Lower leg skin (tissue), 4 donors: ENCODE data around the gene MAB21L3. TPM values are rescaled to one million over a fixed set of nuclear protein-coding genes. Genes with fewer than 3 reads are reported as not detected.

Experiments
- DNase-seq, 2 donors: peaks; one replicate each; pipeline ENCODE4 v3.0.0-alpha.2; 2019; ENCODE audit warnings: low spot score in 2 of 2
- H3K4me3 ChIP-seq: fragments of 200-600 bp; sonication (generic); 2 replicates; pipeline ENCODE4 v1.5.1; 2017; ENCODE audit warnings: mild to moderate bottlenecking, low read depth; ENCODE audit not compliant: poor library complexity, severe bottlenecking
- POLR2A ChIP-seq, 2 donors: fragments of 450-650 bp; IDR thresholded peaks; one replicate each; pipeline ENCODE4 v1.6.1; 2016 to 2017; ENCODE audit warnings: antibody characterized with exemption in 2 of 2, mild to moderate bottlenecking in 1 of 2, moderate library complexity in 1 of 2
- WGBS, 2 donors: methylation state at CpG; one replicate each; pipeline ENCODE4 v1.1.5; 2018; 5-methylcytosine and 5-hydroxymethylcytosine counted together
- intact Hi-C: fragments of 100-400 bp; cut with DNase I; formaldehyde crosslinking; loops from one replicate; pipeline ENCODE4 v1.15.0; 2023; ENCODE audit warnings: low total_unique reads
- total RNA-seq, 4 donors: library from RNA; depleted of rRNA; stranded (reverse); fragments of >200 nt; gene quantifications; one replicate each; pipeline ENCODE4 v1.1.0, GENCODE V29; 2016
- TF ChIP-seq, protein P1 (sequence below), 3 donors: fragments of 450-650 bp; IDR thresholded peaks; one replicate each; pipeline ENCODE4 v1.5.1; 2016; ENCODE audit warnings: antibody characterized with exemption in 3 of 3, mild to moderate bottlenecking in 3 of 3, moderate library complexity in 2 of 3

MAB21L3 gene
- total RNA-seq, 4 donors from 2014 or later, result 17.7 to 27.1 (median 23.4) TPM

- DNase-seq, result no peak
- no peak for TF ChIP-seq POLR2A (IDR thresholded peaks at IDR 0.05)
- TF ChIP-seq, protein P1, sequence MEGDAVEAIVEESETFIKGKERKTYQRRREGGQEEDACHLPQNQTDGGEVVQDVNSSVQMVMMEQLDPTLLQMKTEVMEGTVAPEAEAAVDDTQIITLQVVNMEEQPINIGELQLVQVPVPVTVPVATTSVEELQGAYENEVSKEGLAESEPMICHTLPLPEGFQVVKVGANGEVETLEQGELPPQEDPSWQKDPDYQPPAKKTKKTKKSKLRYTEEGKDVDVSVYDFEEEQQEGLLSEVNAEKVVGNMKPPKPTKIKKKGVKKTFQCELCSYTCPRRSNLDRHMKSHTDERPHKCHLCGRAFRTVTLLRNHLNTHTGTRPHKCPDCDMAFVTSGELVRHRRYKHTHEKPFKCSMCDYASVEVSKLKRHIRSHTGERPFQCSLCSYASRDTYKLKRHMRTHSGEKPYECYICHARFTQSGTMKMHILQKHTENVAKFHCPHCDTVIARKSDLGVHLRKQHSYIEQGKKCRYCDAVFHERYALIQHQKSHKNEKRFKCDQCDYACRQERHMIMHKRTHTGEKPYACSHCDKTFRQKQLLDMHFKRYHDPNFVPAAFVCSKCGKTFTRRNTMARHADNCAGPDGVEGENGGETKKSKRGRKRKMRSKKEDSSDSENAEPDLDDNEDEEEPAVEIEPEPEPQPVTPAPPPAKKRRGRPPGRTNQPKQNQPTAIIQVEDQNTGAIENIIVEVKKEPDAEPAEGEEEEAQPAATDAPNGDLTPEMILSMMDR (IDR thresholded peaks at IDR 0.05), result no peak
- WGBS, 2 donors, result 58 to 59% methylated on average over 9 of the region's 9 CpGs
- H3K4me3 ChIP-seq, result no peak overlapping the region
- intact Hi-C loops, result no loop called here
These were observed 20.8 kb downstream of the MAB21L3 start for GRCh38 chr1:116131866-116132605.

DNA sequence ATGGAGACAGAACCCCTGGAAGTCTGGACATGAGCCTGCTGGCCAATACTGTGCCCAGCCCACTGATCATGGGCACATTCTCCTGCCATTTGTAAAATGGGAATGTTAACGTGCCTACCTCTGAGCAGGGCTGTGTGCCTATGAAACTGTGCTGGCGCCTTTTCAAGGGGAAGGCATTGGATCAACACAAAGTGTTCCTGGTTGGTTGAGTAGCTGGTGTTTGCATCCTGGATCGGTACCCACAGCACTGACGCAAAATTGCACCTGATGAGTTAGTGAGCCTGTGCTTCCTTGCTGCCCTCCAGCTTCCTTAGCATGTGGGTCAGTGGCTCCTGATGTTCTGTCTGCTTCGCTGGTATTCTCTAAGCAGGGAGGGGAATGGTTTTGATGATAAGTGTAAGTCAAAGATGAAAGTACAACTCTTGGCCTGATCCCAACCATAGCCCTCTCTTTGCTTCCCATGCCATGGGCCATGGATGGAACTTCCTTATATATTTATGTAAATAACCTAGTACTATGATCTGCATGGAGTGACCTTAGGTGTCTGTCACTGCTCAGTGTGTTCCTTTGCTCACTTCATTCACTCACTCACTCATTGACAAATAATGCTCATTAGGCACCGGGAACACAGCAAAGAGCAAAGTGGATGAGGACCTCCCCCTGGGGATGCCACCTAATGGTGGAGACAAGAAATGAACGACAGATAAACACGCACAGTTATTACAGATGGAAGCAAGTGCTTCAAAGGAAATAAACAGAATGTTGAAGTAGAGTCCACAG is 22.7 kb downstream of the MAB21L3 start:
- H3K4me3 ChIP-seq, result no peak overlapping the region
- no peak for DNase-seq
- 76 to 80% methylated on average over 8 of the region's 8 CpGs for WGBS, 2 donors
- TF ChIP-seq POLR2A (IDR thresholded peaks at IDR 0.05), result no peak
- TF ChIP-seq, protein P1 (IDR thresholded peaks at IDR 0.05), result no peak
- intact Hi-C loops, result no loop called here

DNA sequence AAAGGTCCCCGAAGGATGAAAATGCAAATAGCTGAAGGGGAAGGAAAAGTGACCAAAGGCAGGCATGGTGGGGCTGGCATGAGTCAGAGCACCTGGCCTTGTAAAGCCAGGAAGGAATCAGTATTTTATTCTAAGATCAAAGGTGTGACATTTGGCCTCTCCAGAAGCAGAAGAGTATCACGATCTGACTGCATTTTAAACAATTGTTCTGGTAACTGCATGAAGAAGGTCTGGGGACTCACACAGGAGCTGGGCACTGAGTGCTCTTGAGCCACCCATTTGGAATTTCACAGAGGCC is 23.2 kb downstream of the MAB21L3 start:
- WGBS, 2 donors, result 60 to 66% methylated on average over 2 of the region's 2 CpGs

GRCh38 chr1:116138277-116138792 is 27.1 kb downstream of the MAB21L3 start:
- TF ChIP-seq POLR2A (IDR thresholded peaks at IDR 0.05), result no peak
- TF ChIP-seq, protein P1 (IDR thresholded peaks at IDR 0.05), result no peak
- no peak overlapping the region for H3K4me3 ChIP-seq
- no peak for DNase-seq
- 93 to 94% methylated on average over 8 of the region's 8 CpGs for WGBS, 2 donors
- intact Hi-C loops, result loop anchor here (2.0 kb wide), 1 partner anchor 346 kb away; no protein-coding TSS in a partner anchor

More for the DNA sequence above, 23.2 kb downstream of the MAB21L3 start:
- intact Hi-C loops, result no loop called here
- DNase-seq, result no peak
- H3K4me3 ChIP-seq, result no peak overlapping the region
- TF ChIP-seq, protein P1 (IDR thresholded peaks at IDR 0.05), result no peak
- no peak for TF ChIP-seq POLR2A (IDR thresholded peaks at IDR 0.05)

DNA sequence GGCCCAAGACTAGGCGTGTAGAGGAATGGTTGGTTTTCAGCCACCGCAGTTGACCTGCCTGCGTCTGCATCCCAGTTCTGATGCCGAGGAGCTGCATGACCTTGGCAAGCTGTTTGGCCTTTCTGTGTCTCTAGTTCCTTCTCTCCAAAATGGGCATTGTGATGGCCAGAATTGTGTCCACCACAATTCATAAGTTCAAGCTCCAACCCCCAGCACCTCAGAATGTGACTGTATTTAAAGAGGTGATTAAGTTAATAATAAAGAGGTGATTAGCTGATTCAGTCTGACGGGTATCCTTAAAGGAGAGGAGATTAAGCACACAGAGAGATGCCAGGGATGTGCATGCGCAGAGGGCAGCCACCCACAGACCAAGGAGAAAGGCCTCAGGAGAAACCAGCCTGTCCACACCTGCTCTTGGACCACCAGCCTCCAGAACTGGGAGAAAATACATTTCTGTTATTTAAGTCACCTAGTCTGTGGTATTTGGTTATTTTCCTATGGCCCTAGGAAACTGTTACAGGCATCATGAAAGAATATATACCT is 28.5 kb downstream of the MAB21L3 start:
- TF ChIP-seq, protein P1 (IDR thresholded peaks at IDR 0.05), result no peak
- no peak for TF ChIP-seq POLR2A (IDR thresholded peaks at IDR 0.05)
- DNase-seq, result no peak
- intact Hi-C loops, result loop anchor here (2.0 kb wide), 1 partner anchor 345 kb away; no protein-coding TSS in a partner anchor
- WGBS, 2 donors, result 85 to 92% methylated on average over 6 of the region's 6 CpGs
- H3K4me3 ChIP-seq, result no peak overlapping the region
